ENCODE measurements around the gene TRIM52.

GRCh38 chr5:181248277-181248676 lies 12.7 kb downstream of the TRIM52 start:
- TF ChIP-seq, protein P1, sequence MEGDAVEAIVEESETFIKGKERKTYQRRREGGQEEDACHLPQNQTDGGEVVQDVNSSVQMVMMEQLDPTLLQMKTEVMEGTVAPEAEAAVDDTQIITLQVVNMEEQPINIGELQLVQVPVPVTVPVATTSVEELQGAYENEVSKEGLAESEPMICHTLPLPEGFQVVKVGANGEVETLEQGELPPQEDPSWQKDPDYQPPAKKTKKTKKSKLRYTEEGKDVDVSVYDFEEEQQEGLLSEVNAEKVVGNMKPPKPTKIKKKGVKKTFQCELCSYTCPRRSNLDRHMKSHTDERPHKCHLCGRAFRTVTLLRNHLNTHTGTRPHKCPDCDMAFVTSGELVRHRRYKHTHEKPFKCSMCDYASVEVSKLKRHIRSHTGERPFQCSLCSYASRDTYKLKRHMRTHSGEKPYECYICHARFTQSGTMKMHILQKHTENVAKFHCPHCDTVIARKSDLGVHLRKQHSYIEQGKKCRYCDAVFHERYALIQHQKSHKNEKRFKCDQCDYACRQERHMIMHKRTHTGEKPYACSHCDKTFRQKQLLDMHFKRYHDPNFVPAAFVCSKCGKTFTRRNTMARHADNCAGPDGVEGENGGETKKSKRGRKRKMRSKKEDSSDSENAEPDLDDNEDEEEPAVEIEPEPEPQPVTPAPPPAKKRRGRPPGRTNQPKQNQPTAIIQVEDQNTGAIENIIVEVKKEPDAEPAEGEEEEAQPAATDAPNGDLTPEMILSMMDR (IDR thresholded peaks at IDR 0.05 in 2 of 3, conservative IDR thresholded peaks at IDR 0.05 in 1 of 3; ENCODE audit: insufficient read depth in 2 of 3, low read depth in 1 of 3, low read length in 3 of 3): no peak
- TF ChIP-seq TARDBP (IDR thresholded peaks at IDR 0.05): no peak
- TF ChIP-seq, protein P2, sequence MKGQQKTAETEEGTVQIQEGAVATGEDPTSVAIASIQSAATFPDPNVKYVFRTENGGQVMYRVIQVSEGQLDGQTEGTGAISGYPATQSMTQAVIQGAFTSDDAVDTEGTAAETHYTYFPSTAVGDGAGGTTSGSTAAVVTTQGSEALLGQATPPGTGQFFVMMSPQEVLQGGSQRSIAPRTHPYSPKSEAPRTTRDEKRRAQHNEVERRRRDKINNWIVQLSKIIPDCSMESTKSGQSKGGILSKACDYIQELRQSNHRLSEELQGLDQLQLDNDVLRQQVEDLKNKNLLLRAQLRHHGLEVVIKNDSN (CRISPR knock-in tag; IDR thresholded peaks at IDR 0.05): no peak
- TF ChIP-seq ZNF431 (CRISPR knock-in tag; IDR thresholded peaks at IDR 0.05): no peak
- TF ChIP-seq NFYB (IDR thresholded peaks at IDR 0.05; ENCODE audit: extremely low read depth, insufficient read length): no peak
- TF ChIP-seq CLOCK (CRISPR knock-in tag; IDR thresholded peaks at IDR 0.05; ENCODE audit: borderline replicate concordance): no peak
- TF ChIP-seq EP300 (IDR thresholded peaks at IDR 0.05; ENCODE audit: low read length): no peak
- no peak for TF ChIP-seq COPS2 (conservative IDR thresholded peaks at IDR 0.05)
- TF ChIP-seq JUND (IDR thresholded peaks at IDR 0.05; ENCODE audit: borderline replicate concordance, low read depth, low read length): no peak
- TF ChIP-seq JUND (tag; IDR thresholded peaks at IDR 0.05; ENCODE audit: borderline replicate concordance, low read depth, low read length): no peak
- no peak for TF ChIP-seq KDM4B (IDR thresholded peaks at IDR 0.05; ENCODE audit: borderline replicate concordance in 2 of 2, low read depth in 1 of 2)
- TF ChIP-seq POLR2A (conservative IDR thresholded peaks at IDR 0.05): no peak
- TF ChIP-seq, protein P3, sequence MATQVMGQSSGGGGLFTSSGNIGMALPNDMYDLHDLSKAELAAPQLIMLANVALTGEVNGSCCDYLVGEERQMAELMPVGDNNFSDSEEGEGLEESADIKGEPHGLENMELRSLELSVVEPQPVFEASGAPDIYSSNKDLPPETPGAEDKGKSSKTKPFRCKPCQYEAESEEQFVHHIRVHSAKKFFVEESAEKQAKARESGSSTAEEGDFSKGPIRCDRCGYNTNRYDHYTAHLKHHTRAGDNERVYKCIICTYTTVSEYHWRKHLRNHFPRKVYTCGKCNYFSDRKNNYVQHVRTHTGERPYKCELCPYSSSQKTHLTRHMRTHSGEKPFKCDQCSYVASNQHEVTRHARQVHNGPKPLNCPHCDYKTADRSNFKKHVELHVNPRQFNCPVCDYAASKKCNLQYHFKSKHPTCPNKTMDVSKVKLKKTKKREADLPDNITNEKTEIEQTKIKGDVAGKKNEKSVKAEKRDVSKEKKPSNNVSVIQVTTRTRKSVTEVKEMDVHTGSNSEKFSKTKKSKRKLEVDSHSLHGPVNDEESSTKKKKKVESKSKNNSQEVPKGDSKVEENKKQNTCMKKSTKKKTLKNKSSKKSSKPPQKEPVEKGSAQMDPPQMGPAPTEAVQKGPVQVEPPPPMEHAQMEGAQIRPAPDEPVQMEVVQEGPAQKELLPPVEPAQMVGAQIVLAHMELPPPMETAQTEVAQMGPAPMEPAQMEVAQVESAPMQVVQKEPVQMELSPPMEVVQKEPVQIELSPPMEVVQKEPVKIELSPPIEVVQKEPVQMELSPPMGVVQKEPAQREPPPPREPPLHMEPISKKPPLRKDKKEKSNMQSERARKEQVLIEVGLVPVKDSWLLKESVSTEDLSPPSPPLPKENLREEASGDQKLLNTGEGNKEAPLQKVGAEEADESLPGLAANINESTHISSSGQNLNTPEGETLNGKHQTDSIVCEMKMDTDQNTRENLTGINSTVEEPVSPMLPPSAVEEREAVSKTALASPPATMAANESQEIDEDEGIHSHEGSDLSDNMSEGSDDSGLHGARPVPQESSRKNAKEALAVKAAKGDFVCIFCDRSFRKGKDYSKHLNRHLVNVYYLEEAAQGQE (IDR thresholded peaks at IDR 0.05; ENCODE audit: borderline replicate concordance): no peak
- TF ChIP-seq, protein P3 (CRISPR knock-in tag; IDR thresholded peaks at IDR 0.05; ENCODE audit: low read depth): no peak
- TF ChIP-seq, protein P4, sequence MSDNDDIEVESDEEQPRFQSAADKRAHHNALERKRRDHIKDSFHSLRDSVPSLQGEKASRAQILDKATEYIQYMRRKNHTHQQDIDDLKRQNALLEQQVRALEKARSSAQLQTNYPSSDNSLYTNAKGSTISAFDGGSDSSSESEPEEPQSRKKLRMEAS (CRISPR knock-in tag; IDR thresholded peaks at IDR 0.05): no peak
